Body of pancreas (tissue), 2 donors: ENCODE results near the gene CCDC154. TPM values are rescaled to one million over a fixed set of nuclear protein-coding genes. Genes with fewer than 3 reads are reported as not detected.

Source experiments
- total RNA-seq, 2 donors: library from RNA; depleted of rRNA; stranded (reverse); fragments of >200 nt; gene quantifications; one replicate each; pipeline ENCODE4 v1.1.0, GENCODE V29; 2016

Gene CCDC154
- total RNA-seq, 2 donors from 2014 or later: 2.1 to 2.3 TPM

Other genes with a start within 250 kb of the CCDC154 start
- gene TPSG1, start 219.3 kb downstream of the CCDC154 start, total RNA-seq: not detected
- gene TPSB2, start 214.4 kb downstream of the CCDC154 start, total RNA-seq: 10 to 100 TPM in 1 of 2 donors, 1 to 10 TPM in 1; 4.4 to 21.8 TPM
- 10 to 100 TPM; 23.6 to 53.4 TPM for gene TPSAB1, start 203.9 kb downstream of the CCDC154 start, total RNA-seq
- 1 to 10 TPM in 1 of 2 donors, not detected in 1; 1.6 TPM for gene TPSD1, start 188.5 kb downstream of the CCDC154 start, total RNA-seq
- gene UBE2I, start 134.9 kb downstream of the CCDC154 start, total RNA-seq: 10 to 100 TPM; 25.9 to 81.7 TPM
- 10 to 100 TPM in 1 of 2 donors, 1 to 10 TPM in 1; 7.0 to 20.8 TPM for gene BAIAP3, start 110.9 kb downstream of the CCDC154 start, total RNA-seq
- 10 to 100 TPM; 70.5 to 98.8 TPM for gene TSR3, start 92.7 kb downstream of the CCDC154 start, total RNA-seq
- gene GNPTG, start 92.6 kb downstream of the CCDC154 start, total RNA-seq: 10 to 100 TPM; 38.1 to 98.2 TPM
- 10 to 100 TPM; 11.2 to 21.4 TPM for gene UNKL, start 29.9 kb downstream of the CCDC154 start, total RNA-seq
- 1 to 10 TPM in 1 of 2 donors, under 1 TPM in 1; 0.99 to 3.9 TPM for gene UQCC4, start 23.8 kb downstream of the CCDC154 start, total RNA-seq
- gene PERCC1, start 13.5 kb downstream of the CCDC154 start, total RNA-seq: not detected
- gene CLCN7, start 30.5 kb upstream of the CCDC154 start, total RNA-seq: 100 to 1,000 TPM in 1 of 2 donors, 10 to 100 TPM in 1; 27.2 to 115 TPM
- gene PTX4, start 44.4 kb upstream of the CCDC154 start, total RNA-seq: not detected
- 10 to 100 TPM; 25.4 to 76.5 TPM for gene TELO2, start 48.8 kb upstream of the CCDC154 start, total RNA-seq
- 10 to 100 TPM; 23.6 to 25.1 TPM for gene TMEM204, start 89.1 kb upstream of the CCDC154 start, total RNA-seq
- 10 to 100 TPM; 16.9 to 35.6 TPM for gene IFT140, start 167.5 kb upstream of the CCDC154 start, total RNA-seq
- 10 to 100 TPM in 1 of 2 donors, 1 to 10 TPM in 1; 8.6 to 17.8 TPM for gene CRAMP1, start 167.8 kb upstream of the CCDC154 start, total RNA-seq
- 10 to 100 TPM; 15.5 to 24.4 TPM for gene JPT2, start 233.7 kb upstream of the CCDC154 start, total RNA-seq